HEK293 (cell line): ENCODE results near the gene LST1.

ENCODE experiments used
- CTCF ChIA-PET: fragments of 350-600 bp; formaldehyde crosslinking; extraction: SDS; loops from one replicate; lab custom pipeline; 2021; ENCODE audit warnings: antibody characterized with exemption; lab: Yijun Ruan, JAX
- POLR2A ChIA-PET: fragments of 300-600 bp; formaldehyde crosslinking; extraction: SDS; loops from one replicate; lab custom pipeline; 2020; ENCODE audit warnings: antibody characterized with exemption, inconsistent platforms; lab: Yijun Ruan, JAX
- H3K27ac ChIP-seq: fragments of 200-500 bp; sonication (Bioruptor generic); 2 replicates; pipeline ENCODE4 v1.5.1; 2014; ENCODE audit warnings: low read depth, low read length, control low read depth, inconsistent platforms; ENCODE audit errors: extremely low read depth
- H3K36me3 ChIP-seq, 2 experiments: fragments of 200-500 bp in 1 of 2; sonication (Bioruptor generic) in 1 of 2; 1 replicate in 1 of 2; 2 replicates in 1 of 2; pipeline ENCODE4 v1.5.1; 2014 to 2017; ENCODE audit warnings: inconsistent platforms in 2 of 2, low read length in 2 of 2; ENCODE audit not compliant: control insufficient read depth in 2 of 2, insufficient read depth in 1 of 2
- H3K4me1 ChIP-seq: fragments of 200-500 bp; sonication (Bioruptor generic); 2 replicates; pipeline ENCODE4 v1.5.1; 2014; ENCODE audit warnings: mild to moderate bottlenecking, low read length, inconsistent platforms; ENCODE audit not compliant: control insufficient read depth, insufficient read depth
- H3K4me3 ChIP-seq: 2 replicates; pipeline ENCODE4 v1.5.1; 2011; ENCODE audit warnings: low read depth, mild to moderate bottlenecking, control low read depth, low read length, moderate library complexity
- H3K9me3 ChIP-seq: fragments of 200-500 bp; sonication (Bioruptor generic); 2 replicates; pipeline ENCODE4 v1.5.1; 2014; ENCODE audit warnings: low read depth, low read length, inconsistent platforms; ENCODE audit not compliant: control insufficient read depth, insufficient read depth
- BCL11A ChIP-seq: fragments of 450-650 bp; formaldehyde crosslinking; IDR thresholded peaks from 2 replicates; pipeline ENCODE4 v1.5.1; 2016; ENCODE audit warnings: low read depth, missing biosample characterization, missing genetic modification characterization
- EGR2 ChIP-seq: fragments of 450-650 bp; formaldehyde crosslinking; IDR thresholded peaks from 2 replicates; pipeline ENCODE4 v1.5.1; 2016; ENCODE audit warnings: low read depth, missing biosample characterization, missing genetic modification characterization
- GLIS2 ChIP-seq: fragments of 450-650 bp; formaldehyde crosslinking; IDR thresholded peaks from 2 replicates; pipeline ENCODE4 v1.5.1; 2016; ENCODE audit warnings: missing biosample characterization, missing genetic modification characterization
- KLF9 ChIP-seq: fragments of 450-650 bp; formaldehyde crosslinking; IDR thresholded peaks from 2 replicates; pipeline ENCODE4 v1.5.1; 2016; ENCODE audit warnings: missing biosample characterization, missing genetic modification characterization, low read depth
- ZBTB1 ChIP-seq: fragments of 450-650 bp; formaldehyde crosslinking; IDR thresholded peaks from 2 replicates; pipeline ENCODE4 v1.5.1; 2016; ENCODE audit warnings: missing biosample characterization, missing genetic modification characterization
- ZBTB17 ChIP-seq: fragments of 450-650 bp; formaldehyde crosslinking; IDR thresholded peaks from 2 replicates; pipeline ENCODE4 v1.5.1; 2016; ENCODE audit warnings: missing biosample characterization, missing genetic modification characterization
- ZNF146 ChIP-seq: fragments of 450-650 bp; formaldehyde crosslinking; IDR thresholded peaks from 2 replicates; pipeline ENCODE4 v1.5.1; 2016; ENCODE audit warnings: missing biosample characterization, missing genetic modification characterization
- ZNF211 ChIP-seq: fragments of 450-650 bp; formaldehyde crosslinking; IDR thresholded peaks from 2 replicates; pipeline ENCODE4 v1.5.1; 2016; ENCODE audit warnings: low read depth, missing biosample characterization, missing genetic modification characterization
- ZNF394 ChIP-seq: fragments of 450-650 bp; formaldehyde crosslinking; IDR thresholded peaks from 2 replicates; pipeline ENCODE4 v1.5.1; 2016; ENCODE audit warnings: missing biosample characterization, missing genetic modification characterization, mild to moderate bottlenecking, moderate library complexity, borderline replicate concordance
- ZNF423 ChIP-seq: fragments of 450-650 bp; formaldehyde crosslinking; IDR thresholded peaks from 2 replicates; pipeline ENCODE4 v1.5.1; 2016; ENCODE audit warnings: missing biosample characterization, missing genetic modification characterization
- ZNF488 ChIP-seq: fragments of 450-650 bp; formaldehyde crosslinking; IDR thresholded peaks from 2 replicates; pipeline ENCODE4 v1.5.1; 2016; ENCODE audit warnings: missing biosample characterization, missing genetic modification characterization
- TF ChIP-seq, protein P1 (sequence below): sonication (generic); formaldehyde crosslinking; IDR thresholded peaks from 2 replicates; pipeline ENCODE4 v1.8.1; 2022; ENCODE audit warnings: mild to moderate bottlenecking, moderate library complexity, missing genetic modification reagents
- TF ChIP-seq, protein P2 (sequence below): fragments of 450-650 bp; formaldehyde crosslinking; IDR thresholded peaks from 2 replicates; pipeline ENCODE4 v1.5.1; 2016; ENCODE audit warnings: missing biosample characterization, missing genetic modification characterization
- TF ChIP-seq, protein P3 (sequence below): fragments of 450-650 bp; formaldehyde crosslinking; IDR thresholded peaks from 2 replicates; pipeline ENCODE4 v1.5.1; 2016; ENCODE audit warnings: missing biosample characterization, missing genetic modification characterization

Gene LST1

GRCh38 chr6:31573239-31574105, 12.6 kb upstream of the LST1 start:
- POLR2A ChIA-PET, result interaction anchor here (1.3 to 1.4 kb wide), 2 partner anchors 9 kb away, joined by 3 to 4 read pairs; partner anchors contain the start of gene LTB
- no peak overlapping the region for H3K4me3 ChIP-seq
- CTCF ChIA-PET, result interaction anchor here (1.0 to 18.7 kb wide), 5 partner anchors 11 to 79 kb away, joined by 3 to 518 read pairs (median 3); partner anchors contain the start of gene NCR3
- no peaks in the 10 kb centered on the region for H3K9me3 ChIP-seq
- no peaks in the 10 kb centered on the region for H3K36me3 ChIP-seq
- H3K27ac ChIP-seq, result no peak overlapping the region
- TF ChIP-seq ZNF488 (tag by site-specific recombination) (no peak), EGR2 (tag by site-specific recombination) (no peak), ZNF423 (tag by site-specific recombination) (no peak), ZNF211 (tag by site-specific recombination) (no peak), ZBTB17 (tag by site-specific recombination) (no peak), KLF9 (tag by site-specific recombination) (no peak), ZBTB1 (tag by site-specific recombination) (no peak), ZNF146 (tag by site-specific recombination) (no peak)
- TF ChIP-seq, protein P1, sequence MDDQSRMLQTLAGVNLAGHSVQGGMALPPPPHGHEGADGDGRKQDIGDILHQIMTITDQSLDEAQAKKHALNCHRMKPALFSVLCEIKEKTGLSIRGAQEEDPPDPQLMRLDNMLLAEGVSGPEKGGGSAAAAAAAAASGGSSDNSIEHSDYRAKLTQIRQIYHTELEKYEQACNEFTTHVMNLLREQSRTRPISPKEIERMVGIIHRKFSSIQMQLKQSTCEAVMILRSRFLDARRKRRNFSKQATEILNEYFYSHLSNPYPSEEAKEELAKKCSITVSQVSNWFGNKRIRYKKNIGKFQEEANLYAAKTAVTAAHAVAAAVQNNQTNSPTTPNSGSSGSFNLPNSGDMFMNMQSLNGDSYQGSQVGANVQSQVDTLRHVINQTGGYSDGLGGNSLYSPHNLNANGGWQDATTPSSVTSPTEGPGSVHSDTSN (CRISPR knock-in tag), result no peak
- H3K4me1 ChIP-seq, result no peaks in the 10 kb centered on the region

DNA sequence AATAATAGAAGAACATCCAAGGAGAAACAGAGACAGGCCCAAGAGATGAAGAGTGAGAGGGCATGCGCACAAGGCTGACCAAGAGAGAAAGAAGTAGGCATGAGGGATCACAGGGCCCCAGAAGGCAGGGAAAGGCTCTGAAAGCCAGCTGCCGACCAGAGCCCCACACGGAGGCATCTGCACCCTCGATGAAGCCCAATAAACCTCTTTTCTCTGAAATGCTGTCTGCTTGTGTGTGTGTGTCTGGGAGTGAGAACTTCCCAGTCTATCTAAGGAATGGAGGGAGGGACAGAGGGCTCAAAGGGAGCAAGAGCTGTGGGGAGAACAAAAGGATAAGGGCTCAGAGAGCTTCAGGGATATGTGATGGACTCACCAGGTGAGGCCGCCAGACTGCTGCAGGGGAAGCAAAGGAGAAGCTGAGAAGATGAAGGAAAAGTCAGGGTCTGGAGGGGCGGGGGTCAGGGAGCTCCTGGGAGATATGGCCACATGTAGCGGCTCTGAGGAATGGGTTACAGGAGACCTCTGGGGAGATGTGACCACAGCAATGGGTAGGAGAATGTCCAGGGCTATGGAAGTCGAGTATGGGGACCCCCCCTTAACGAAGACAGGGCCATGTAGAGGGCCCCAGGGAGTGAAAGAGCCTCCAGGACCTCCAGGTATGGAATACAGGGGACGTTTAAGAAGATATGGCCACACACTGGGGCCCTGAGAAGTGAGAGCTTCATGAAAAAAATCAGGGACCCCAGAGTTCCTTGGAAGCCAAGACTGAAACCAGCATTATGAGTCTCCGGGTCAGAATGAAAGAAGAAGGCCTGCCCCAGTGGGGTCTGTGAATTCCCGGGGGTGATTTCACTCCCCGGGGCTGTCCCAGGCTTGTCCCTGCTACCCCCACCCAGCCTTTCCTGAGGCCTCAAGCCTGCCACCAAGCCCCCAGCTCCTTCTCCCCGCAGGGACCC, 11.7 kb upstream of the LST1 start:
- no peaks in the 10 kb centered on the region for H3K36me3 ChIP-seq
- no peak overlapping the region for H3K4me3 ChIP-seq
- no peaks in the 10 kb centered on the region for H3K9me3 ChIP-seq
- ChIA-PET CTCF (interaction anchor here (1.0 to 18.7 kb wide), 9 partner anchors 10 to 78 kb away, joined by 3 to 518 read pairs (median 4); partner anchors contain the start of genes ATP6V1G2, LST1 and NCR3), POLR2A (interaction anchor here (1.3 to 1.4 kb wide), 3 partner anchors 8 to 48 kb away, joined by 3 to 4 read pairs (median 3); partner anchors contain the start of gene LTB)
- no peak overlapping the region for H3K27ac ChIP-seq
- TF ChIP-seq, protein P2, sequence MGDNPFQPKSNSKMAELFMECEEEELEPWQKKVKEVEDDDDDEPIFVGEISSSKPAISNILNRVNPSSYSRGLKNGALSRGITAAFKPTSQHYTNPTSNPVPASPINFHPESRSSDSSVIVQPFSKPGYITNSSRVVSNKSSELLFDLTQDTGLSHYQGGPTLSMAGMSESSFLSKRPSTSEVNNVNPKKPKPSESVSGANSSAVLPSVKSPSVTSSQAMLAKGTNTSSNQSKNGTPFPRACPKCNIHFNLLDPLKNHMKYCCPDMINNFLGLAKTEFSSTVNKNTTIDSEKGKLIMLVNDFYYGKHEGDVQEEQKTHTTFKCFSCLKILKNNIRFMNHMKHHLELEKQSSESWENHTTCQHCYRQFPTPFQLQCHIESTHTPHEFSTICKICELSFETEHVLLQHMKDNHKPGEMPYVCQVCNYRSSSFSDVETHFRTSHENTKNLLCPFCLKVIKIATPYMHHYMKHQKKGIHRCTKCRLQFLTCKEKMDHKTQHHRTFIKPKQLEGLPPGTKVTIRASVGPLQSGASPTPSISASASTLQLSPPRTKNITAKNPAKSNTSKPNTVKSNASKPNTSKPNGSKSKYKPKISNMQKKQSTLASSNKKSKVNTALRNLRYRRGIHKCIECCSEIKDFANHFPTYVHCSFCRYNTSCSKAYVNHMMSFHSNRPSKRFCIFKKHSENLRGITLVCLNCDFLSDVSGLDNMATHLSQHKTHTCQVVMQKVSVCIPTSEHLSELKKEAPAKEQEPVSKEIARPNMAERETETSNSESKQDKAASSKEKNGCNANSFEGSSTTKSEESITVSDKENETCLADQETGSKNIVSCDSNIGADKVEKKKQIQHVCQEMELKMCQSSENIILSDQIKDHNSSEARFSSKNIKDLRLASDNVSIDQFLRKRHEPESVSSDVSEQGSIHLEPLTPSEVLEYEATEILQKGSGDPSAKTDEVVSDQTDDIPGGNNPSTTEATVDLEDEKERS (tag by site-specific recombination), result no peak
- TF ChIP-seq GLIS2 (0 out of 2 replicates have a peak, but pooled peaks have one; percentile 9), ZNF394 (peak; percentile 19; the same call in 1 of the 2 replicates), BCL11A (tag by site-specific recombination) (no peak)
- TF ChIP-seq, protein P3, sequence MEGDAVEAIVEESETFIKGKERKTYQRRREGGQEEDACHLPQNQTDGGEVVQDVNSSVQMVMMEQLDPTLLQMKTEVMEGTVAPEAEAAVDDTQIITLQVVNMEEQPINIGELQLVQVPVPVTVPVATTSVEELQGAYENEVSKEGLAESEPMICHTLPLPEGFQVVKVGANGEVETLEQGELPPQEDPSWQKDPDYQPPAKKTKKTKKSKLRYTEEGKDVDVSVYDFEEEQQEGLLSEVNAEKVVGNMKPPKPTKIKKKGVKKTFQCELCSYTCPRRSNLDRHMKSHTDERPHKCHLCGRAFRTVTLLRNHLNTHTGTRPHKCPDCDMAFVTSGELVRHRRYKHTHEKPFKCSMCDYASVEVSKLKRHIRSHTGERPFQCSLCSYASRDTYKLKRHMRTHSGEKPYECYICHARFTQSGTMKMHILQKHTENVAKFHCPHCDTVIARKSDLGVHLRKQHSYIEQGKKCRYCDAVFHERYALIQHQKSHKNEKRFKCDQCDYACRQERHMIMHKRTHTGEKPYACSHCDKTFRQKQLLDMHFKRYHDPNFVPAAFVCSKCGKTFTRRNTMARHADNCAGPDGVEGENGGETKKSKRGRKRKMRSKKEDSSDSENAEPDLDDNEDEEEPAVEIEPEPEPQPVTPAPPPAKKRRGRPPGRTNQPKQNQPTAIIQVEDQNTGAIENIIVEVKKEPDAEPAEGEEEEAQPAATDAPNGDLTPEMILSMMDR (tag by site-specific recombination), result 0 out of 2 replicates have a peak, but pooled peaks have one; percentile 21
- no peaks in the 10 kb centered on the region for H3K4me1 ChIP-seq
